Measurements from ENCODE around the gene DPYD.

DPYD gene

DNA sequence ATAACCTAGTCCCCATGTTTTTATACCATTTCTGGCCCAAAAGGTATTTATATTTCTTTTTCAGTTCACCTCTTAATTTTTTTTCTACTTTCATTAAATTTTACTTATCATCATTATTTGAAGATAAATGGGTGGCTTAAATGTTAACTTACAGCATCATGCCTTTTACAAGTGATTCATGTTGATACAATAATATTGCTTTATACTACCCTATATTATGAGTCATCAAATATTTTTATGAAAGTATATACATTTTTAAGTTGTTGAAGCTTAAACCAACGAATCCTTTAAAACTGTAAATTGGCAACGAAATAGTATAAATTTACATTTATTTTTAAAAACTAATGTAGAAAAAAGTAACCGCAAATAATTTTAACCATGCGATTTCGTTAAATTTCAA is 207.9 kb downstream of the DPYD start:
- Mint-ChIP-seq H3K4me1 (no peaks in the 10 kb centered on the region), H3K4me3 (no peak overlapping the region), H3K27ac (no peak overlapping the region), H3K36me3 (peaks cover 4% of the 10 kb centered on the region), H3K9me3 (no peaks in the 10 kb centered on the region), H3K27me3 (no peaks in the 10 kb centered on the region)
- DNase-seq (ENCODE audit: low spot score in 2 of 2): no peak
- no peak for ATAC-seq (ENCODE audit: low read depth)

DNA sequence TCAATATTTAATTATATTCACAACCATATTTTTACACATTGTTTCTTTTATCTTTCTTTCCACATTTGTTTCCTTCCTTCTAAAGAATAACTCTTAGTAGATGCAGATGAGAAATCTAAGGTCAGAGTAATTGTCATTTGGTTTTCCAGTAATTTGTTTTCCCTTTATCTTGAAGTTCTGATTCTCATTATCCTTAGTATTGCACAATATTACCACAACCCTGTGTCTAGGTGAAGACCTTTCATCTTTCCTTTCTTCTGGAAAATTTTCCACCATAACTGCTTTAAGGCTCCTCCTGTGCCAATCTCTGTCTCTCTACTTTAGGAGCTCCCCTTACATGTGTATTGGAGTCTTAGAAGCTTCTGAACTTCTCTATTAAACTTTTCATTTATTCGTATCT is 209.0 kb downstream of the DPYD start:
- Mint-ChIP-seq H3K9me3 (no peaks in the 10 kb centered on the region), H3K4me1 (no peaks in the 10 kb centered on the region), H3K27ac (no peak overlapping the region), H3K4me3 (no peak overlapping the region), H3K27me3 (no peaks in the 10 kb centered on the region), H3K36me3 (no peaks in the 10 kb centered on the region)
- no peak for DNase-seq (ENCODE audit: low spot score in 2 of 2)
- ATAC-seq (ENCODE audit: low read depth): no peak

GRCh38 chr1:97693601-97694000 is 227.2 kb downstream of the DPYD start:
- DNase-seq (ENCODE audit: low spot score in 2 of 2) (no peak), ATAC-seq (ENCODE audit: low read depth) (no peak)
- Mint-ChIP-seq H3K27me3 (no peaks in the 10 kb centered on the region), H3K4me1 (no peaks in the 10 kb centered on the region), H3K9me3 (no peaks in the 10 kb centered on the region), H3K27ac (no peak overlapping the region), H3K4me3 (no peak overlapping the region), H3K36me3 (peaks cover 2% of the 10 kb centered on the region)

DNA sequence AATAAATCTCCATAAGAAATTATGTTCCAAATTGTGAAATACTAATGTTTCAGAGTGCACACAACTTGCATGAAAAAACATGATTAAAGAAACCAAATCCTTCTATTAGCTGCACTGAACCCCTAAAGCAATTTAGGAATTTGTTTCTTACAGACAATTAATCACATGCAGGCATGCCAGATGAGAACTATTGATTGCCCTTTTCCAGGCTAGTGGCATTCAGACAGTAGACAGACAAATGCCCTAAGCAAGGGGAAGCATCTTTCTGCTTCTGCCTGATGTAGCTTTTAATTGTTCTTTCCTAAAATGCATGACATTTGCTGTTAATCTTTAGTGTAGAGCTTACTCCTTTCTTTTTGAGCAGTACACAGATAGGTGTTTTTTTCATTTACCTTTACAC is 229.5 kb downstream of the DPYD start:
- ATAC-seq (ENCODE audit: low read depth) (no peak), DNase-seq (ENCODE audit: low spot score in 2 of 2) (no peak)
- H3K4me3 Mint-ChIP-seq: no peak overlapping the region
- H3K27me3 Mint-ChIP-seq: no peaks in the 10 kb centered on the region
- H3K36me3 Mint-ChIP-seq: peaks cover 2% of the 10 kb centered on the region
- H3K27ac Mint-ChIP-seq: no peak overlapping the region
- H3K9me3 Mint-ChIP-seq: peaks cover 4% of the 10 kb centered on the region
- H3K4me1 Mint-ChIP-seq: no peaks in the 10 kb centered on the region

GRCh38 chr1:97685360-97685759 is 235.5 kb downstream of the DPYD start:
- H3K36me3 Mint-ChIP-seq: peaks cover 1% of the 10 kb centered on the region
- H3K4me1 Mint-ChIP-seq: no peaks in the 10 kb centered on the region
- DNase-seq (ENCODE audit: low spot score in 2 of 2) (no peak), ATAC-seq (ENCODE audit: low read depth) (no peak)
- no peak overlapping the region for H3K27ac Mint-ChIP-seq
- no peaks in the 10 kb centered on the region for H3K27me3 Mint-ChIP-seq
- H3K4me3 Mint-ChIP-seq: no peak overlapping the region
- H3K9me3 Mint-ChIP-seq: peaks cover 4% of the 10 kb centered on the region

GRCh38 chr1:97680894-97681293 is 239.9 kb downstream of the DPYD start:
- Mint-ChIP-seq H3K36me3 (peaks cover 6% of the 10 kb centered on the region), H3K9me3 (peaks cover 2% of the 10 kb centered on the region)

DNA sequence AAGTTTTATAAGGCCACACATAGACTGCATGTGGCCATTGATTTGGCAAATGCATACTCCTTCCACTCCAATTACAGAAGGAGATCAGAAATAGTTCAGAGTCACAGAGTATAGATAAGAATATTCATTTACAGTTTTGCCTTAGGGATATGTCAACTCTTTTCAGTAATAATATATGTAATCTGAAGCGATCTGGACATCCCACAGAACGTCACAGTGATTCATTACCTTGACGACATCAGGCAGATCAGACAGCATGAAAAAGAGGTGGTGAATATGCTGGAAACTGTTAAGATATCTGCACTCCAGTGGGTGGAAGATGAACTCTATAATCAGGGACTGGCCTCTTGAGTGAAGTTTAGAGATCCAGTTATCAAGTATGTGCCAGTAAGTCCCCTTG is 240.4 kb downstream of the DPYD start:
- peaks cover 6% of the 10 kb centered on the region for H3K36me3 Mint-ChIP-seq
- no peaks in the 10 kb centered on the region for H3K27me3 Mint-ChIP-seq
- H3K27ac Mint-ChIP-seq: no peak overlapping the region

More at GRCh38 chr1:97680894-97681293, 239.9 kb downstream of the DPYD start:
- no peak overlapping the region for H3K27ac Mint-ChIP-seq
- no peaks in the 10 kb centered on the region for H3K27me3 Mint-ChIP-seq
- H3K4me1 Mint-ChIP-seq: no peaks in the 10 kb centered on the region
- DNase-seq (ENCODE audit: low spot score in 2 of 2) (no peak), ATAC-seq (ENCODE audit: low read depth) (no peak)
- no peak overlapping the region for H3K4me3 Mint-ChIP-seq

DNA sequence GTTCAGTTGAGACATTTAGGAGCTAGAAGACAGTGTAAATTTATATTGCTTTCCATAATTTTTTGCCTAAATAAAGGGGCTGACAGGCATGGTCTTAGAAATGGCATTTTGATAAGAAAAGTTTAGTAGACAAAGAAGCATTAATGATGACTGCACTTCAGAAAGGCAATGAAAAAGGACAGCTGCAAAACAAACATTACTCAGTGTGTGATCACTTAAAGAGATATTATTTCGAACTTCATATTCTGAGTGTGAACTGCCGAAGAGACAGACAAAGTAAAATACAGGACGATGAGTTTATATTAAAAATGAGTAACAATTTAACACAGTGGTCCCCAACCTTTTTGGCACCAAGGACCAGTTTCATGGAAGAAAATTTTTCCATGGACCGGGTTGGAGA is 243.1 kb downstream of the DPYD start:
- DNase-seq (ENCODE audit: low spot score in 2 of 2): no peak
- no peaks in the 10 kb centered on the region for H3K4me1 Mint-ChIP-seq
- H3K27ac Mint-ChIP-seq: no peak overlapping the region
- peaks cover 6% of the 10 kb centered on the region for H3K36me3 Mint-ChIP-seq
- peaks cover 2% of the 10 kb centered on the region for H3K9me3 Mint-ChIP-seq
- no peak for ATAC-seq (ENCODE audit: low read depth)
- no peaks in the 10 kb centered on the region for H3K27me3 Mint-ChIP-seq
- H3K4me3 Mint-ChIP-seq: no peak overlapping the region

More for the DNA sequence above, 240.4 kb downstream of the DPYD start:
- no peak for ATAC-seq (ENCODE audit: low read depth)
- peaks cover 2% of the 10 kb centered on the region for H3K9me3 Mint-ChIP-seq
- no peak overlapping the region for H3K4me3 Mint-ChIP-seq
- no peaks in the 10 kb centered on the region for H3K4me1 Mint-ChIP-seq
- no peak for DNase-seq (ENCODE audit: low spot score in 2 of 2)

DNA sequence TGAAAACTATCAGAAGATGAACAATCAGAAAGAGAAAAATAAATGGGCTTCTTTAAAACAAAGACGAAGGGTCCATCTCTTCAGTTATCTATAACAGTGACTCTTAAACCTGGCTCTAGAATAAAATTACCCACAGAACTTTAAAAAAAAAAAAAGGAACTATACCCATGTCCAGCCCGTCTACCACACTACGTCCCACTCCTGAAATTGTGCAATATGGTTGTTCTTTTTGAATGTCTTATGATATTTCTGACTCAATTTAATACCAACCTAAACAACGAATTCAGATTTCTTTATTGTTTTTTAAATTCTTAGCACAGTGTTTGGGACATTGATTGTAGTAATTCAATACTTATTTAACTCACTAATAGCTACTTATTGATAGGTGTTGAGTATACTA is 246.3 kb downstream of the DPYD start:
- Mint-ChIP-seq H3K36me3 (peaks cover 4% of the 10 kb centered on the region), H3K4me1 (no peaks in the 10 kb centered on the region), H3K9me3 (peaks cover 2% of the 10 kb centered on the region), H3K4me3 (no peak overlapping the region), H3K27me3 (no peaks in the 10 kb centered on the region), H3K27ac (no peak overlapping the region)
- no peak for ATAC-seq (ENCODE audit: low read depth)
- no peak for DNase-seq (ENCODE audit: low spot score in 2 of 2)

DNA sequence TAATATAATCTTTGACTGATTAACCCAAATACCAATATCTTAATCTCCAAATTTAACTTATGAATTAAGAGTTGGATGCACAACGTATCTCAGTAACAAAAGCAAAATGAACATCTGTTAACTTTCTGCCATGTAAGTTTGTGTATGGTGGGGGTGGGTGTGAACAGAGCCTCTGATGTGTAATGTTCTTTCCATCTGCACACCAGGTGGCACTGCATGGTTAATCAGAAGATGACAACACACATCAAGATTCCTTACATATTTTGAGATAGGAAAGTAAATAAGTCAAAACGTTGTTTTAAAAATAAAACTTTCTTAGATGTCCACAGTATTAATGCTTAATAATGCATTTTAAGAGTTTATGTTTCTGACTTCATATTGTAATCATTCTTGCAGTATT is 251.9 kb downstream of the DPYD start:
- Mint-ChIP-seq H3K4me1 (no peaks in the 10 kb centered on the region), H3K27ac (no peak overlapping the region), H3K27me3 (no peaks in the 10 kb centered on the region), H3K36me3 (no peaks in the 10 kb centered on the region), H3K4me3 (no peak overlapping the region), H3K9me3 (no peaks in the 10 kb centered on the region)
- DNase-seq (ENCODE audit: low spot score in 2 of 2) (no peak), ATAC-seq (ENCODE audit: low read depth) (no peak)

- ATAC-seq (ENCODE audit: low read depth) (no peak), DNase-seq (ENCODE audit: low spot score in 2 of 2) (no peak)
- peaks cover 2% of the 10 kb centered on the region for H3K9me3 Mint-ChIP-seq
- no peak overlapping the region for H3K27ac Mint-ChIP-seq
- no peaks in the 10 kb centered on the region for H3K27me3 Mint-ChIP-seq
- H3K4me3 Mint-ChIP-seq: no peak overlapping the region
- H3K36me3 Mint-ChIP-seq: no peaks in the 10 kb centered on the region
- H3K4me1 Mint-ChIP-seq: no peaks in the 10 kb centered on the region
Observed at GRCh38 chr1:97660431-97661105, 260.3 kb downstream of the DPYD start.

GRCh38 chr1:97654876-97655585 is 265.8 kb downstream of the DPYD start:
- H3K36me3 Mint-ChIP-seq: no peaks in the 10 kb centered on the region
- H3K27me3 Mint-ChIP-seq: no peaks in the 10 kb centered on the region
- no peak for DNase-seq (ENCODE audit: low spot score in 2 of 2)
- no peaks in the 10 kb centered on the region for H3K4me1 Mint-ChIP-seq
- H3K9me3 Mint-ChIP-seq: no peaks in the 10 kb centered on the region
- no peak overlapping the region for H3K27ac Mint-ChIP-seq
- no peak for ATAC-seq (ENCODE audit: low read depth)
- H3K4me3 Mint-ChIP-seq: no peak overlapping the region

GRCh38 chr1:97651250-97651649 is 269.6 kb downstream of the DPYD start:
- Mint-ChIP-seq H3K27me3 (no peaks in the 10 kb centered on the region), H3K4me3 (no peak overlapping the region), H3K36me3 (peaks cover 2% of the 10 kb centered on the region), H3K27ac (no peak overlapping the region), H3K9me3 (peaks cover 2% of the 10 kb centered on the region), H3K4me1 (no peaks in the 10 kb centered on the region)
- ATAC-seq (ENCODE audit: low read depth) (no peak), DNase-seq (ENCODE audit: low spot score in 2 of 2) (no peak)

DNA sequence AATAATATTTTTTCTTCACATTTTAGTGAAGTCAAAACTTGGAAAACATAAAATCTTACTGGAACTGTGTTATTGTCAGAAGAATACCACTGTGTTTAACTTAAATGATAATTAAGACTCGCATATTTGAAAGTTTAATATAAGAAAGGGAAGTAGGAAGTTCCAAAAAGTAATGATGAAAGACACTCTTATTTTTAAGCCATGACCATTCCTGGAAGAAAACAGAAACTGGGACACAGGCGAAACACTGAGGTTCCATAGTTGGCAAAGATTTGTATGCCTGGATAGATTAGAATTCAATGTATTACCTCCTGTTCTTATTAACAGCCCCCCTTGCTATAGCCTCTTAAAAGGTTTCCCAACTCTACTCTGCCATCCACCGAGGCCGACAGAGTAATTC is 271.2 kb downstream of the DPYD start:
- Mint-ChIP-seq H3K4me3 (no peak overlapping the region), H3K36me3 (peaks cover 2% of the 10 kb centered on the region), H3K27ac (no peak overlapping the region), H3K27me3 (no peaks in the 10 kb centered on the region), H3K4me1 (no peaks in the 10 kb centered on the region), H3K9me3 (peaks cover 7% of the 10 kb centered on the region)
- ATAC-seq (ENCODE audit: low read depth): no peak
- no peak for DNase-seq (ENCODE audit: low spot score in 2 of 2)

- Mint-ChIP-seq H3K36me3 (peaks cover 2% of the 10 kb centered on the region), H3K27me3 (no peaks in the 10 kb centered on the region), H3K4me3 (no peak overlapping the region), H3K9me3 (peaks cover 7% of the 10 kb centered on the region), H3K4me1 (no peaks in the 10 kb centered on the region), H3K27ac (no peak overlapping the region)
- ATAC-seq (ENCODE audit: low read depth) (no peak), DNase-seq (ENCODE audit: low spot score in 2 of 2) (no peak)
Observed at GRCh38 chr1:97647776-97648175, 273.1 kb downstream of the DPYD start.
